Measurements from ENCODE around the gene TUBB4B. TPM values are rescaled to one million over a fixed set of nuclear protein-coding genes. Genes with fewer than 3 reads are reported as not detected.
A peak's percentile ranks its signal among the peaks of the same experiment; 100 is the strongest.

The TUBB4B gene
- polyA plus RNA-seq, 2 donors, result 415 to 578 TPM

GRCh38 chr9:137276473-137277328 is 35.6 kb downstream of the TUBB4B start:
- H3K4me1 ChIP-seq (ENCODE audit: control insufficient read depth in 2 of 2, insufficient read depth in 2 of 2, low read length in 1 of 2), result peaks cover 0 to 24% of the 10 kb centered on the region in 2 donors
- 43 to 48% methylated on average over 30 of the region's 30 CpGs for WGBS, 2 donors
- H3K36me3 ChIP-seq (ENCODE audit: control insufficient read depth in 2 of 2, insufficient read depth in 2 of 2, low read length in 1 of 2), result peaks cover 0 to 17% of the 10 kb centered on the region in 2 donors
- H3K4me3 ChIP-seq (ENCODE audit: low read depth in 1 of 2, low read length in 2 of 2), result no peak overlapping the region
- H3K27me3 ChIP-seq (ENCODE audit: control insufficient read depth in 1 of 2, insufficient read depth in 2 of 2, low read length in 2 of 2), result peaks cover 0 to 9% of the 10 kb centered on the region in 2 donors
- H3K27ac ChIP-seq (ENCODE audit: low read depth in 2 of 2, low read length in 1 of 2), result peak overlapping the region; percentile 73 to 77
- peaks cover 0 to 3% of the 10 kb centered on the region in 2 donors for H3K9me3 ChIP-seq (ENCODE audit: control insufficient read depth in 2 of 2, insufficient read depth in 1 of 2, low read depth in 1 of 2, low read length in 1 of 2)

- Histone ChIP-seq H3K4me1 (ENCODE audit: control insufficient read depth in 2 of 2, insufficient read depth in 2 of 2, low read length in 1 of 2) (peaks cover 0 to 24% of the 10 kb centered on the region in 2 donors), H3K9me3 (ENCODE audit: control insufficient read depth in 2 of 2, insufficient read depth in 1 of 2, low read depth in 1 of 2, low read length in 1 of 2) (peaks cover 0 to 3% of the 10 kb centered on the region in 2 donors), H3K4me3 (ENCODE audit: low read depth in 1 of 2, low read length in 2 of 2) (peak within 1 kb of the TSS; percentile 46 to 53), H3K27ac (ENCODE audit: low read depth in 2 of 2, low read length in 1 of 2) (peak within 1 kb of the TSS; percentile 73 to 77), H3K36me3 (ENCODE audit: control insufficient read depth in 2 of 2, insufficient read depth in 2 of 2, low read length in 1 of 2) (peaks cover 0 to 10% of the 10 kb centered on the region in 2 donors), H3K27me3 (ENCODE audit: control insufficient read depth in 1 of 2, insufficient read depth in 2 of 2, low read length in 2 of 2) (peaks cover 0 to 11% of the 10 kb centered on the region in 2 donors)
- 17 to 20% methylated on average over 17 to 25 of the region's 25 CpGs for whole genome bisulfite sequencing, 2 donors
Observed at GRCh38 chr9:137277329-137278041, 36.4 kb downstream of the TUBB4B start, which contains the start of gene TOR4A. Gene TOR4A (plus strand): TSS chr9:137277726. CDS start chr9:137278690, 964 bp downstream.

GRCh38 chr9:137278061-137278701 is 37.1 kb downstream of the TUBB4B start:
- peaks cover 0 to 6% of the 10 kb centered on the region in 2 donors for H3K36me3 ChIP-seq (ENCODE audit: control insufficient read depth in 2 of 2, insufficient read depth in 2 of 2, low read length in 1 of 2)
- 11 to 18% methylated on average over 35 to 54 of the region's 54 CpGs for WGBS, 2 donors
- H3K9me3 ChIP-seq (ENCODE audit: control insufficient read depth in 2 of 2, insufficient read depth in 1 of 2, low read depth in 1 of 2, low read length in 1 of 2), result peaks cover 0 to 3% of the 10 kb centered on the region in 2 donors
- peaks cover 0 to 24% of the 10 kb centered on the region in 2 donors for H3K4me1 ChIP-seq (ENCODE audit: control insufficient read depth in 2 of 2, insufficient read depth in 2 of 2, low read length in 1 of 2)
- peaks cover 0 to 11% of the 10 kb centered on the region in 2 donors for H3K27me3 ChIP-seq (ENCODE audit: control insufficient read depth in 1 of 2, insufficient read depth in 2 of 2, low read length in 2 of 2)
- H3K4me3 ChIP-seq (ENCODE audit: low read depth in 1 of 2, low read length in 2 of 2), result peak overlapping the region; percentile 46 to 53
- H3K27ac ChIP-seq (ENCODE audit: low read depth in 2 of 2, low read length in 1 of 2), result peak overlapping the region; percentile 36 to 77

GRCh38 chr9:137278721-137279711 is 37.9 kb downstream of the TUBB4B start:
- Histone ChIP-seq H3K4me1 (ENCODE audit: control insufficient read depth in 2 of 2, insufficient read depth in 2 of 2, low read length in 1 of 2) (peaks cover 0 to 21% of the 10 kb centered on the region in 2 donors), H3K27ac (ENCODE audit: low read depth in 2 of 2, low read length in 1 of 2) (no peak overlapping the region), H3K36me3 (ENCODE audit: control insufficient read depth in 2 of 2, insufficient read depth in 2 of 2, low read length in 1 of 2) (peaks cover 0 to 6% of the 10 kb centered on the region in 2 donors), H3K27me3 (ENCODE audit: control insufficient read depth in 1 of 2, insufficient read depth in 2 of 2, low read length in 2 of 2) (peaks cover 0 to 11% of the 10 kb centered on the region in 2 donors), H3K9me3 (ENCODE audit: control insufficient read depth in 2 of 2, insufficient read depth in 1 of 2, low read depth in 1 of 2, low read length in 1 of 2) (peaks cover 0 to 3% of the 10 kb centered on the region in 2 donors), H3K4me3 (ENCODE audit: low read depth in 1 of 2, low read length in 2 of 2) (peak overlapping the region; percentile 46 to 53)
- WGBS, 2 donors, result 73 to 80% methylated on average over 138 to 139 of the region's 139 CpGs

GRCh38 chr9:137279741-137280473 is 38.8 kb downstream of the TUBB4B start:
- Histone ChIP-seq H3K4me1 (ENCODE audit: control insufficient read depth in 2 of 2, insufficient read depth in 2 of 2, low read length in 1 of 2) (peaks cover 0 to 17% of the 10 kb centered on the region in 2 donors), H3K9me3 (ENCODE audit: control insufficient read depth in 2 of 2, insufficient read depth in 1 of 2, low read depth in 1 of 2, low read length in 1 of 2) (peaks cover 0 to 3% of the 10 kb centered on the region in 2 donors), H3K27ac (ENCODE audit: low read depth in 2 of 2, low read length in 1 of 2) (no peak overlapping the region), H3K4me3 (ENCODE audit: low read depth in 1 of 2, low read length in 2 of 2) (no peak overlapping the region), H3K36me3 (ENCODE audit: control insufficient read depth in 2 of 2, insufficient read depth in 2 of 2, low read length in 1 of 2) (peaks cover 0 to 6% of the 10 kb centered on the region in 2 donors), H3K27me3 (ENCODE audit: control insufficient read depth in 1 of 2, insufficient read depth in 2 of 2, low read length in 2 of 2) (peaks cover 0 to 11% of the 10 kb centered on the region in 2 donors)
- 81 to 90% methylated on average over 41 of the region's 41 CpGs for WGBS, 2 donors

- Histone ChIP-seq H3K27me3 (ENCODE audit: control insufficient read depth in 1 of 2, insufficient read depth in 2 of 2, low read length in 2 of 2) (peaks cover 0 to 11% of the 10 kb centered on the region in 2 donors), H3K4me1 (ENCODE audit: control insufficient read depth in 2 of 2, insufficient read depth in 2 of 2, low read length in 1 of 2) (peaks cover 0 to 17% of the 10 kb centered on the region in 2 donors), H3K36me3 (ENCODE audit: control insufficient read depth in 2 of 2, insufficient read depth in 2 of 2, low read length in 1 of 2) (peaks cover 0 to 6% of the 10 kb centered on the region in 2 donors), H3K27ac (ENCODE audit: low read depth in 2 of 2, low read length in 1 of 2) (no peak overlapping the region), H3K4me3 (ENCODE audit: low read depth in 1 of 2, low read length in 2 of 2) (peak overlapping the region in 1 of 2 donors; percentile 13), H3K9me3 (ENCODE audit: control insufficient read depth in 2 of 2, insufficient read depth in 1 of 2, low read depth in 1 of 2, low read length in 1 of 2) (peaks cover 0 to 3% of the 10 kb centered on the region in 2 donors)
- WGBS, 2 donors, result 31 to 41% methylated on average over 73 to 85 of the region's 85 CpGs
Observed at GRCh38 chr9:137280474-137281344, 39.6 kb downstream of the TUBB4B start.

GRCh38 chr9:137281345-137282116 is 40.4 kb downstream of the TUBB4B start:
- H3K4me1 ChIP-seq (ENCODE audit: control insufficient read depth in 2 of 2, insufficient read depth in 2 of 2, low read length in 1 of 2), result peaks cover 0 to 17% of the 10 kb centered on the region in 2 donors
- no peak overlapping the region for H3K4me3 ChIP-seq (ENCODE audit: low read depth in 1 of 2, low read length in 2 of 2)
- WGBS, 2 donors, result 49 to 72% methylated on average over 31 to 39 of the region's 39 CpGs
- H3K36me3 ChIP-seq (ENCODE audit: control insufficient read depth in 2 of 2, insufficient read depth in 2 of 2, low read length in 1 of 2), result peaks cover 0 to 6% of the 10 kb centered on the region in 2 donors
- H3K27me3 ChIP-seq (ENCODE audit: control insufficient read depth in 1 of 2, insufficient read depth in 2 of 2, low read length in 2 of 2), result peaks cover 0 to 11% of the 10 kb centered on the region in 2 donors
- no peak overlapping the region for H3K27ac ChIP-seq (ENCODE audit: low read depth in 2 of 2, low read length in 1 of 2)
- H3K9me3 ChIP-seq (ENCODE audit: control insufficient read depth in 2 of 2, insufficient read depth in 1 of 2, low read depth in 1 of 2, low read length in 1 of 2), result peaks cover 0 to 3% of the 10 kb centered on the region in 2 donors
